Measurements from ENCODE around the gene CREBRF. TPM values are rescaled to one million over a fixed set of nuclear protein-coding genes. Genes with fewer than 3 reads are reported as not detected.
"Not testable (repeated sequence)": the region's sequence is repeated elsewhere in the genome, so short reads cannot be mapped to it uniquely, and the experiment has no call there.

The CREBRF gene
- total RNA-seq, 2 experiments from 2014 or later, result 12.1 to 12.5 TPM

DNA sequence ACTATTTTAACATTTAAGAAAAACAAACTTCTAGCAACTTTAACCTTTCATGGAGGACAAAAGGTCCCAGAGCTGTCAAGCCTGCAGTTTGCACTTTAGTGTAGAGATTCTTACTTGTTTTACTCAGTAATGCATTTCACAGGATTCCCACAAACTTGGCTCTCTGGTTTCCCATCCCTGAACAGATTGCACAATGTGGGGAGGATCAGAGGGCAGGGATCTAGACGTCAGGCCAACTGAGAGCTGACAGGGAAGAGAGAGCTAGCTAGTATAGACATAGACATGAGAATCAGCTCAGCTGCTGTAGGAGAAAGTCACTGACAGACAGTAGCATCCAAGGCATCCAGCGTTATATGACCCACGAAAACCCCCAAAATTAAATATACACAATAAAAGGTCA is 67.3 kb downstream of the CREBRF start:
- Histone ChIP-seq H3K4me3 (ENCODE audit: low read depth, low read length, poor library complexity, severe bottlenecking) (no peak overlapping the region), H3K4me1 (ENCODE audit: insufficient read depth, low read length, poor library complexity, severe bottlenecking) (no peaks in the 10 kb centered on the region), H2AFZ (ENCODE audit: low read length) (no peak overlapping the region), H3K79me2 (ENCODE audit: insufficient read depth, low read depth, low read length) (no peaks in the 10 kb centered on the region), H3K9me3 (ENCODE audit: low read length) (peaks cover 11% of the 10 kb centered on the region), H3K9me2 (ENCODE audit: insufficient read depth, low read length) (no peaks in the 10 kb centered on the region), H3K27ac (ENCODE audit: low read depth, low read length, poor library complexity, severe bottlenecking) (no peak overlapping the region), H3K36me3 (ENCODE audit: insufficient read depth, low read length) (0 out of 2 replicates have a peak, but pooled peaks cover 3% of the 10 kb centered on the region), H4K20me1 (ENCODE audit: insufficient read depth, low read length) (no peaks in the 10 kb centered on the region), H3K4me2 (ENCODE audit: low read length) (no peak overlapping the region)
- ChIA-PET CTCF (ENCODE audit: unreplicated experiment) (no interaction called here), POLR2A (interaction anchor here (0.7 kb wide), 1 partner anchor 11 kb away, joined by 4 read pairs; no protein-coding TSS in a partner anchor)
- no peak for DNase-seq (ENCODE audit: low spot score)
- TF ChIP-seq, protein P1, sequence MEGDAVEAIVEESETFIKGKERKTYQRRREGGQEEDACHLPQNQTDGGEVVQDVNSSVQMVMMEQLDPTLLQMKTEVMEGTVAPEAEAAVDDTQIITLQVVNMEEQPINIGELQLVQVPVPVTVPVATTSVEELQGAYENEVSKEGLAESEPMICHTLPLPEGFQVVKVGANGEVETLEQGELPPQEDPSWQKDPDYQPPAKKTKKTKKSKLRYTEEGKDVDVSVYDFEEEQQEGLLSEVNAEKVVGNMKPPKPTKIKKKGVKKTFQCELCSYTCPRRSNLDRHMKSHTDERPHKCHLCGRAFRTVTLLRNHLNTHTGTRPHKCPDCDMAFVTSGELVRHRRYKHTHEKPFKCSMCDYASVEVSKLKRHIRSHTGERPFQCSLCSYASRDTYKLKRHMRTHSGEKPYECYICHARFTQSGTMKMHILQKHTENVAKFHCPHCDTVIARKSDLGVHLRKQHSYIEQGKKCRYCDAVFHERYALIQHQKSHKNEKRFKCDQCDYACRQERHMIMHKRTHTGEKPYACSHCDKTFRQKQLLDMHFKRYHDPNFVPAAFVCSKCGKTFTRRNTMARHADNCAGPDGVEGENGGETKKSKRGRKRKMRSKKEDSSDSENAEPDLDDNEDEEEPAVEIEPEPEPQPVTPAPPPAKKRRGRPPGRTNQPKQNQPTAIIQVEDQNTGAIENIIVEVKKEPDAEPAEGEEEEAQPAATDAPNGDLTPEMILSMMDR (conservative IDR thresholded peaks at IDR 0.05; ENCODE audit: low read length), result no peak
- no peak for TF ChIP-seq EZH2phosphoT487 (IDR thresholded peaks at IDR 0.05; ENCODE audit: borderline replicate concordance, low read depth, low read length)
- intact Hi-C loops (cut with micrococcal nuclease; ENCODE audit: unreplicated experiment), result no loop called here
- no TSS peak for BruUV-seq (replicated peaks)

DNA sequence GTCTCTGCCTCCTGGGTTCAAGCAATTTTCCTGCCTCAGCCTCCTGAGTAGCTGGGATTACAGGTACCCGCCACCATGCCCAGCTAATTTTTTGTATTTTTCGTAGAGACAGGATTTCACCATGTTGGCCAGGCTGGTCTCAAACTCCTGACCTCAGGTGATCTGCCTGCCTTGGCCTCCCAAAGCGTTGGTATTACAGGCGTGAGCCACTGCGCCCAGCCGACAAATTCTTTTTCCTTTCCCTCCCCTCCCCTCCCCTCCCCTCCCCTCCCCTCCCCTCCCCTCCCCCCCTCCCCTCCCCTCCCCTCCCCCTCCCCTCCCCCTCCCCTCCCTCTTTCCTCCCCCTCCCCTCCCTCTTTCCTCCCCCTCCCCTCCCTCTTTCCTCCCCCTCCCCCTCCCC is 76.0 kb downstream of the CREBRF start:
- CTCF ChIA-PET (ENCODE audit: unreplicated experiment); H3K4me1 ChIP-seq (ENCODE audit: insufficient read depth, low read length, poor library complexity, severe bottlenecking); BruUV-seq (replicated peaks); H3K79me2 ChIP-seq (ENCODE audit: insufficient read depth, low read depth, low read length); intact Hi-C loops (cut with micrococcal nuclease; ENCODE audit: unreplicated experiment); DNase-seq (ENCODE audit: low spot score); H3K4me2 ChIP-seq (ENCODE audit: low read length); H3K9me2 ChIP-seq (ENCODE audit: insufficient read depth, low read length); H3K36me3 ChIP-seq (ENCODE audit: insufficient read depth, low read length); H4K20me1 ChIP-seq (ENCODE audit: insufficient read depth, low read length); H3K9me3 ChIP-seq (ENCODE audit: low read length); H2AFZ ChIP-seq (ENCODE audit: low read length); H3K27ac ChIP-seq (ENCODE audit: low read depth, low read length, poor library complexity, severe bottlenecking); H3K4me3 ChIP-seq (ENCODE audit: low read depth, low read length, poor library complexity, severe bottlenecking): not testable (repeated sequence)
- POLR2A ChIA-PET, result interaction anchor here (0.7 kb wide), 1 partner anchor 382 kb away, joined by 5 read pairs; no protein-coding TSS in a partner anchor

DNA sequence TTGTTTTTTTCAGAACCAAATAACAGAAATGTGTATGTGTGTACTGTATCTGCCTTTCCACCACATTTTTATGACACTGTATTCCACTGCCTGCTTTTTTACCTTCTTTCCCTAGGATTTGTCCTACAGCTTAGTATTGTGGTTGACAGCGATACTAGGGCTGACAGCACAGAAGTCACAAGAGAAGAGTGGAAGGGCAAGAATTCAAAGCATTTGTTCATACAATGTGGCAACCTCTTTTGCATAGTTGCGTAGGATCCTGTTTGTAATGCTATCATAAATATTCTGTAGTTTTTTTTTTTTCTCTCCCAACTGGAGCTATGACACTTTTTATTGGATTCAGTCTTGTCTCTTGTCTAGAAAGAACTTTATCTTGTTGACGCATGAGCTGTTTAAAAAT is 82.6 kb downstream of the CREBRF start:
- Histone ChIP-seq H4K20me1 (ENCODE audit: insufficient read depth, low read length) (no peaks in the 10 kb centered on the region), H3K9me3 (ENCODE audit: low read length) (no peaks in the 10 kb centered on the region), H2AFZ (ENCODE audit: low read length) (no peak overlapping the region), H3K9me2 (ENCODE audit: insufficient read depth, low read length) (no peaks in the 10 kb centered on the region), H3K4me2 (ENCODE audit: low read length) (no peak overlapping the region), H3K4me3 (ENCODE audit: low read depth, low read length, poor library complexity, severe bottlenecking) (no peak overlapping the region), H3K36me3 (ENCODE audit: insufficient read depth, low read length) (no peaks in the 10 kb centered on the region), H3K79me2 (ENCODE audit: insufficient read depth, low read depth, low read length) (no peaks in the 10 kb centered on the region), H3K4me1 (ENCODE audit: insufficient read depth, low read length, poor library complexity, severe bottlenecking) (peaks cover 2% of the 10 kb centered on the region), H3K27ac (ENCODE audit: low read depth, low read length, poor library complexity, severe bottlenecking) (no peak overlapping the region)
- no peak for TF ChIP-seq EZH2phosphoT487 (IDR thresholded peaks at IDR 0.05; ENCODE audit: borderline replicate concordance, low read depth, low read length)
- TF ChIP-seq, protein P1 (conservative IDR thresholded peaks at IDR 0.05; ENCODE audit: low read length), result no peak
- intact Hi-C loops (cut with micrococcal nuclease; ENCODE audit: unreplicated experiment), result no loop called here
- POLR2A ChIA-PET, result interaction anchor here (0.6 kb wide), 1 partner anchor 410 kb away, joined by 3 read pairs; no protein-coding TSS in a partner anchor
- no TSS peak for BruUV-seq (replicated peaks)
- no peak for DNase-seq (ENCODE audit: low spot score)
- CTCF ChIA-PET (ENCODE audit: unreplicated experiment), result no interaction called here
